Epithelial cell of esophagus (primary cell): ENCODE data around the gene HOXB13.

Source experiments
- DNase-seq: peaks from one replicate; pipeline ENCODE4 v3.0.0; 2010; ENCODE audit warnings: low read depth
- H3K4me3 ChIP-seq: 2 replicates; pipeline ENCODE4 v1.5.1; 2011; ENCODE audit warnings: mild to moderate bottlenecking, low read length, control low read depth
- TF ChIP-seq, protein P1 (sequence below): IDR thresholded peaks from 2 replicates; pipeline ENCODE4 v1.5.1; 2011; ENCODE audit warnings: low read depth, mild to moderate bottlenecking, low read length, control low read depth, inconsistent platforms; ENCODE audit not compliant: insufficient read depth; ENCODE audit errors: missing control alignments

HOXB13 gene

DNA sequence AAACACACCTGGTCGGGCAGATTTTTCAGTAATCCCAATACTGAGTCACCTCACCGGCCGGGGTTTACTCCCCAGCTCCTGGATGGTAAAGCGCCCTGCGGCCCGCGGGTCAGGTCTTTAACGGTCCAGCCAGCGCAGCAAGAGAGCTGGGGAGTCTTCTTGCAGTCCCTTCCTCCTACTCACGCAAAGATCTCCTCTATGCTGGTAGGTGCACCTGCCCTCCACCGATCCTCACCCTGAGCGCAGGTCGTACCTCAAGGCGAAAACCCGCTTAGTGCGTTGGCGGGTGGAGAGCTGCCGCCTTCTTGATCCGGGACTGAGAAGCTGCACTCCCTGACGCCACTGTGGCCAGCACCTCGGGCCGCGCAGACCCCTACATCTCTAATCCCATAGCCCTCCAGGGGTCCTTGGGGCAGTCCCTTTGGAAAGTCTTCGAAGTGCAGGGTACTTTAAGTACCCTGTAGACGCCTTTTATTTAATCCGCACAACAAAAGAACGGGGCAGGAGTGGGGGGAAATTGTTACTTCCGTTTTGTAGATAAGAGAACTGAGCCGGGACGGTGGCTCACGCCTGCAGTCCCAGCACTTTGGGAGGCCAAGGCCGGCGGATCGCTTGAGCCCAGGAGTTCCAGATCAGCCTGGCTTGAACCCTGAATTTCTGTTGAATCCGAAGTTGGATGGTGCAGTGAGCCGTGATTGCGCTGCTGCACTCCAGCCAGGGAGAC lies 10.4 kb upstream of the HOXB13 start:
- peak; percentile 32 for DNase-seq
- TF ChIP-seq, protein P1, sequence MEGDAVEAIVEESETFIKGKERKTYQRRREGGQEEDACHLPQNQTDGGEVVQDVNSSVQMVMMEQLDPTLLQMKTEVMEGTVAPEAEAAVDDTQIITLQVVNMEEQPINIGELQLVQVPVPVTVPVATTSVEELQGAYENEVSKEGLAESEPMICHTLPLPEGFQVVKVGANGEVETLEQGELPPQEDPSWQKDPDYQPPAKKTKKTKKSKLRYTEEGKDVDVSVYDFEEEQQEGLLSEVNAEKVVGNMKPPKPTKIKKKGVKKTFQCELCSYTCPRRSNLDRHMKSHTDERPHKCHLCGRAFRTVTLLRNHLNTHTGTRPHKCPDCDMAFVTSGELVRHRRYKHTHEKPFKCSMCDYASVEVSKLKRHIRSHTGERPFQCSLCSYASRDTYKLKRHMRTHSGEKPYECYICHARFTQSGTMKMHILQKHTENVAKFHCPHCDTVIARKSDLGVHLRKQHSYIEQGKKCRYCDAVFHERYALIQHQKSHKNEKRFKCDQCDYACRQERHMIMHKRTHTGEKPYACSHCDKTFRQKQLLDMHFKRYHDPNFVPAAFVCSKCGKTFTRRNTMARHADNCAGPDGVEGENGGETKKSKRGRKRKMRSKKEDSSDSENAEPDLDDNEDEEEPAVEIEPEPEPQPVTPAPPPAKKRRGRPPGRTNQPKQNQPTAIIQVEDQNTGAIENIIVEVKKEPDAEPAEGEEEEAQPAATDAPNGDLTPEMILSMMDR, result no peak
- no peak overlapping the region for H3K4me3 ChIP-seq

DNA sequence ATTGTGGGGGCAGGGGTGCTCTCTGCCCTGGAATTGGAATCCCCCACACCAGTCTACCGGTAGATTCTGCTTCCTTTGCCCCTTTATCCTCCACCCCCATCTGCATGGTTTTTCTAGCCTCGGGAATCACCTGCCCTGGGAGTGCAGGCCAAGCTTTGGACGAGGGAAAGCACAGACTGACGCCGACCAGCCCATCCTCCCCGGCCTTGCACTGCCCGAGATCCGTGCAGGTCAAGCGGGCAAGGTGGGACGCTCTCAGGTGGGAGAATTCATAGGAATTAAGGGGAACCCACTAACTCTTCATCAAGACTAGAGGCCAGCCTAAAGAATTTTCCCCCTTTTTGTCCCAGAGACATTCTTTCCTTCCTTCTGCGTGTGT lies 9.9 kb upstream of the HOXB13 start:
- H3K4me3 ChIP-seq, result no peak overlapping the region
- no peak for DNase-seq
- TF ChIP-seq, protein P1, result no peak

DNA sequence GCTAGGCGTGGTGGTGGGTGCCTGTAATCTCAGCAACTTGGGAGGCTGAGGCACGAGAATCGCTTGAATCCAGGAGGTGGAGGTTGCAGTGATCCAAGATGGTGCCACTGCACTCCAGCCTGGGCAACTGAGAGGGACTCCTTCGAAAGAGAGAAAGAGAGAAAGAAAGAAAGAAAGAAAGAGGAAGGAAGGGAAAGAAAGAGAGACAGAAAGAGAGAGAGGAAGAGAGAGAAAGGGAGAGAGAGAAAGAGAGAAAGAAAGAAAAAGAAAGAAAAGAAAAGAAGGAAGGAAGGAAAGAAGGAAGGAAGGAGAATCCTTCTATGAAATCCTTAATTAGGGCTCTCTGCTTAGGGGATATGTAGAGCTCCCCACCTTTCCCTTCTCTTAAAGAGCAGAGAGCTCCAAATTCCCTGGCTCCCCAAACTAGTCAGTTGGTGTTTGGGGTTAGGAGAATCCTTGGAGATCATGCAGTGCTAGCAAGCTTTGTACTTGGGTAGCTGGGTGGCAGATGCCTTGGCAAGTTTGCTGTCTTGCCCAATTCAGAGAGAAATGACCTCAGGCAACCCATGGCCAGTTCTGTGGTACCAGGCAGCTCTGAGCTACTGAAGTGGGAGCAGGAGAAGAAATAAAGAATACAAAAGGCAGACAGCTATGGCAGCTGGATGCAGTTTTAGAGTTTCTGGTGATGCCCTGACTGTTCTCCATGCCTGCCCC lies 8.9 kb upstream of the HOXB13 start:
- DNase-seq, result no peak
- TF ChIP-seq, protein P1, result no peak
- no peak overlapping the region for H3K4me3 ChIP-seq

DNA sequence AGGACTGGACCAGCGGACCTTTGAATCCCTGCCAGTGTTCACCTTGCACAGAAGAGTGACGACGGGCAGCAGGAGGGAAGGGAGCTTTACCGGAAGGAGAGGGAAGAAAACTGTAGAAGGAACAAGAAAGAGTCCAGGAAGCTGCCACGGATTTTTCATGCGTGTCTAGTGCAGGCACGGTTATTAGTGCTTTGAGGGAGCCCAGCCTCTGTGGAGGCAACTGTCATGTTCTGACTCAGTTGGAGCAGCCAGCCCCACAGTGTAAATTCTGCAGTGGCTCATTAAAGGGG lies 6.5 kb upstream of the HOXB13 start:
- TF ChIP-seq, protein P1, result no peak

DNA sequence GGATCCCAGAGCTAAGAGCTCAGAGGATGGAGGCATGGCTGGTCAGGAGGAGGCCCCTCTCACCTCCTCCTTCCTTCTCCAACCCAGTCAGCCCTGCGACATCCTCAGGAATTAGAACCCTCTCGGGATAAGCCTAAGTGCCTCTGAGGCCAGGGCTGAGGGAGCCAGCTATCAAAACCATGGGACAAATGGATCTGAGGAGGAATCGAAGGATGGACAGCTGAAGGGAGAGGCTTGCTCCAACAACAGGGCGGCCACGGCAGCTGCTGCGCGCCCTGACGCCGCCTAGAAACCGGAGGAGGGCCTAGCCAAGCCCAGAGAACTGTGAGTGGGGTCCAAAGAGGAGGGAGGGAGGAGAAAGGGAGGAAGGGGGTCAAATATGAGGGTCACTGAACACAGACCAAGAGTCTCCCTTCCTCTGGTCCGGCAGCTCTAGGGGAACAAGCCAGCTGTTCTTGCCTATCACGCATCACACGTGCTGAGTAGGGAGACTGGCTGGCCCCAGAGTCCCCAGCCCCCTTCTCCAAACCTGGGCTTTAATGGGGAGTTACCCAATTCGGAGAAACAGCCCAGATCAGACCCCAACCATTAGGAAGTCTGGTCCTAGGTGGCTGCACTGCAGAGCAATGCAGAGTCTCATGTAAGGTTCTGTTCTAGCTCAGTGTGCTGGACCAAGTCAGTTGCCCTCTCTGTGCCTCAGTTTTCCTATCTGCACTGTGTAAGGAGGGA lies 5.9 kb upstream of the HOXB13 start:
- TF ChIP-seq, protein P1, result no peak

More for the DNA sequence above, 6.5 kb upstream of the HOXB13 start:
- H3K4me3 ChIP-seq, result no peak overlapping the region
- no peak for DNase-seq

DNA sequence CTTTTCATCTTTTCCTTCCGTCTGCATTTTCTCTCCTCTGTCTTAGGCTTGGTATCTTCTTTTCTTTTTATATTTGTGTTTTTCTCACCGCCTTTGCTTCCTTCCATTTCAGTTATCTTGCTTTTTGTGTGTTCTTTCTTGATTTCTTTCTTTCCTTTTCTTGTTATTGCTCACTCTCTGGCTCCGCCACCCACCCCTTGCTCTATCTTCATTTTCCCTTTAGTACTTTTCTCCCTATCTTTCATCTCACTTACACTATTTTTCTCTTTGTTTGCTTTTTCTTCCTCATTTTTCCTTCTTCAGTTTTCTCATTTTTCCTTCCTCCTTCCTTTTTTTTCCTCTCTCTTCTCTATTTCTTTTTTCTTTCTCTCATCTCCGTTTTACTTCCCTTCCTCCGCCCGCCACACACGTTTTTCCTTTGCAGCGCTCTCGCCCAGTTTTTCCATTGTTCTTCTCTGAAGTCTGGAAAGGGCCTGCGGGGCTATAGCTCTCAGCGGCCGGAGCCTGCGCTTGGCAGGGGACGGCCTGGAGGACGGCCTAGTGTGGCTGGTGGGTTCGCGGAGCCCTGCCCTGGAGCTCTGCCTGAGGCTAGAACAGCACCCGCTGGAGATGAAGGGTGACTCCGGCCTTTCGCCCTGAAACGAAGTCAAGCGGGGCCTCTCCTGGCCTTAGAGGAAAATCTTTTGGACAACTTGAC lies 5.2 kb upstream of the HOXB13 start:
- no peak overlapping the region for H3K4me3 ChIP-seq
- DNase-seq, result no peak
- TF ChIP-seq, protein P1, result no peak

More for the DNA sequence above, 5.9 kb upstream of the HOXB13 start:
- no peak for DNase-seq
- no peak overlapping the region for H3K4me3 ChIP-seq
